Activated CD4-positive, alpha-beta T cell treated with anti-CD3 and anti-CD28 coated beads, Interleukin-2, amount 10 ng/mL, durations not matched to agents 24 days and 14 days (primary cell): ENCODE results near the gene CEP57L1. TPM values are rescaled to one million over a fixed set of nuclear protein-coding genes. Genes with fewer than 3 reads are reported as not detected.

Experiments used
- DNase-seq: peaks from one replicate; pipeline ENCODE4 v3.0.0; 2022
- H3K27ac Mint-ChIP-seq: one replicate; pipeline ENCODE4 v1.8.0; 2022; ENCODE audit warnings: mild to moderate bottlenecking, mixed read lengths
- H3K27me3 Mint-ChIP-seq: one replicate; pipeline ENCODE4 v1.8.0; 2022; ENCODE audit warnings: mixed read lengths
- H3K36me3 Mint-ChIP-seq: one replicate; pipeline ENCODE4 v1.8.0; 2022; ENCODE audit warnings: low read depth, mild to moderate bottlenecking, mixed read lengths
- H3K4me1 Mint-ChIP-seq: one replicate; pipeline ENCODE4 v1.8.0; 2021; ENCODE audit warnings: mixed read lengths
- H3K4me3 Mint-ChIP-seq: one replicate; pipeline ENCODE4 v1.8.0; 2022; ENCODE audit warnings: mild to moderate bottlenecking, moderate library complexity, mixed read lengths
- H3K9me3 Mint-ChIP-seq: one replicate; pipeline ENCODE4 v1.8.0; 2021; ENCODE audit warnings: mixed read lengths
- intact Hi-C: fragments of 100-400 bp; cut with micrococcal nuclease; formaldehyde crosslinking; loops from one replicate; pipeline ENCODE4 v1.15.1; 2023
- total RNA-seq: library from RNA; stranded (reverse); gene quantifications from 2 replicates; pipeline ENCODE4 v1.2.3, GENCODE V29; 2022

CEP57L1 gene
- total RNA-seq, 1 donor from 2014 or later: 15.3 TPM

- Mint-ChIP-seq H3K27ac (peak overlapping the region; percentile 5), H3K27me3 (peaks cover 8% of the 10 kb centered on the region), H3K4me3 (no peak overlapping the region), H3K9me3 (no peaks in the 10 kb centered on the region), H3K4me1 (peaks cover 9% of the 10 kb centered on the region), H3K36me3 (no peaks in the 10 kb centered on the region)
- peak; percentile 64 for DNase-seq
- intact Hi-C loops: loop anchor here (2.0 kb wide), 1 partner anchor 51 kb away; no protein-coding TSS in a partner anchor
These were observed 35.7 kb upstream of the CEP57L1 start for GRCh38 chr6:109059571-109060021.

- Mint-ChIP-seq H3K27ac (no peak overlapping the region), H3K4me3 (no peak overlapping the region), H3K27me3 (peaks cover 6% of the 10 kb centered on the region), H3K9me3 (no peaks in the 10 kb centered on the region), H3K4me1 (peaks cover 9% of the 10 kb centered on the region), H3K36me3 (no peaks in the 10 kb centered on the region)
- intact Hi-C loops: no loop called here
- DNase-seq: no peak
These were observed 34.7 kb upstream of the CEP57L1 start for GRCh38 chr6:109060571-109060970.

GRCh38 chr6:109062216-109062615, 33.1 kb upstream of the CEP57L1 start:
- Mint-ChIP-seq H3K9me3 (no peaks in the 10 kb centered on the region), H3K27me3 (peaks cover 2% of the 10 kb centered on the region), H3K36me3 (no peaks in the 10 kb centered on the region), H3K27ac (no peak overlapping the region), H3K4me3 (no peak overlapping the region), H3K4me1 (peaks cover 9% of the 10 kb centered on the region)
- DNase-seq: no peak
- intact Hi-C loops: no loop called here

GRCh38 chr6:109062767-109063352, 32.4 kb upstream of the CEP57L1 start:
- no peak overlapping the region for H3K27ac Mint-ChIP-seq

GRCh38 chr6:109069746-109070145, 25.6 kb upstream of the CEP57L1 start:
- Mint-ChIP-seq H3K4me1 (peaks cover 19% of the 10 kb centered on the region), H3K36me3 (no peaks in the 10 kb centered on the region), H3K4me3 (no peak overlapping the region), H3K27me3 (peaks cover 3% of the 10 kb centered on the region), H3K9me3 (no peaks in the 10 kb centered on the region), H3K27ac (no peak overlapping the region)
- no peak for DNase-seq
- intact Hi-C loops: loop anchor here (5.0 kb wide), 3 partner anchors 62 to 512 kb away; no protein-coding TSS in a partner anchor

More at GRCh38 chr6:109062767-109063352, 32.4 kb upstream of the CEP57L1 start:
- intact Hi-C loops: no loop called here
- Mint-ChIP-seq H3K9me3 (no peaks in the 10 kb centered on the region), H3K4me3 (no peak overlapping the region), H3K27me3 (peaks cover 2% of the 10 kb centered on the region), H3K36me3 (no peaks in the 10 kb centered on the region), H3K4me1 (peaks cover 9% of the 10 kb centered on the region)
- no peak for DNase-seq

- peak; percentile 51 for DNase-seq
- no peak overlapping the region for H3K4me3 Mint-ChIP-seq
These were observed 24.0 kb upstream of the CEP57L1 start for GRCh38 chr6:109071125-109071917.

GRCh38 chr6:109073344-109074132, 21.8 kb upstream of the CEP57L1 start:
- intact Hi-C loops: loop anchor here (1.0 to 5.0 kb wide), 8 partner anchors 66 to 531 kb away; no protein-coding TSS in a partner anchor
- H3K27ac Mint-ChIP-seq: no peak overlapping the region
- H3K9me3 Mint-ChIP-seq: no peaks in the 10 kb centered on the region
- H3K36me3 Mint-ChIP-seq: no peaks in the 10 kb centered on the region
- H3K4me3 Mint-ChIP-seq: no peak overlapping the region
- peaks cover 17% of the 10 kb centered on the region for H3K4me1 Mint-ChIP-seq
- DNase-seq: peak; percentile 88
- H3K27me3 Mint-ChIP-seq: peaks cover 10% of the 10 kb centered on the region

More at GRCh38 chr6:109071125-109071917, 24.0 kb upstream of the CEP57L1 start:
- Mint-ChIP-seq H3K4me1 (peaks cover 19% of the 10 kb centered on the region), H3K27ac (no peak overlapping the region), H3K27me3 (peaks cover 9% of the 10 kb centered on the region), H3K9me3 (no peaks in the 10 kb centered on the region), H3K36me3 (no peaks in the 10 kb centered on the region)
- intact Hi-C loops: loop anchor here (5.0 kb wide), 3 partner anchors 64 to 514 kb away; no protein-coding TSS in a partner anchor

GRCh38 chr6:109074133-109074415, 21.2 kb upstream of the CEP57L1 start:
- peaks cover 17% of the 10 kb centered on the region for H3K4me1 Mint-ChIP-seq
- H3K27me3 Mint-ChIP-seq: peaks cover 10% of the 10 kb centered on the region
- no peak overlapping the region for H3K4me3 Mint-ChIP-seq
- intact Hi-C loops: loop anchor here (5.0 kb wide), 3 partner anchors 67 to 517 kb away; no protein-coding TSS in a partner anchor
- H3K36me3 Mint-ChIP-seq: no peaks in the 10 kb centered on the region
- H3K27ac Mint-ChIP-seq: no peak overlapping the region
- no peaks in the 10 kb centered on the region for H3K9me3 Mint-ChIP-seq
- no peak for DNase-seq

- H3K27me3 Mint-ChIP-seq: peaks cover 10% of the 10 kb centered on the region
These were observed 19.4 kb upstream of the CEP57L1 start for GRCh38 chr6:109075934-109076333.

GRCh38 chr6:109076377-109076776, 18.9 kb upstream of the CEP57L1 start:
- Mint-ChIP-seq H3K9me3 (no peaks in the 10 kb centered on the region), H3K4me1 (peaks cover 9% of the 10 kb centered on the region), H3K27ac (no peak overlapping the region), H3K36me3 (no peaks in the 10 kb centered on the region), H3K27me3 (peaks cover 12% of the 10 kb centered on the region), H3K4me3 (no peak overlapping the region)
- intact Hi-C loops: no loop called here
- DNase-seq: no peak

More at GRCh38 chr6:109075934-109076333, 19.4 kb upstream of the CEP57L1 start:
- intact Hi-C loops: no loop called here
- H3K9me3 Mint-ChIP-seq: no peaks in the 10 kb centered on the region
- H3K27ac Mint-ChIP-seq: no peak overlapping the region
- H3K4me3 Mint-ChIP-seq: no peak overlapping the region
- peaks cover 13% of the 10 kb centered on the region for H3K4me1 Mint-ChIP-seq
- DNase-seq: no peak
- H3K36me3 Mint-ChIP-seq: no peaks in the 10 kb centered on the region

- no peak overlapping the region for H3K27ac Mint-ChIP-seq
- no peaks in the 10 kb centered on the region for H3K9me3 Mint-ChIP-seq
- intact Hi-C loops: no loop called here
- peaks cover 8% of the 10 kb centered on the region for H3K27me3 Mint-ChIP-seq
- H3K4me3 Mint-ChIP-seq: no peak overlapping the region
- H3K4me1 Mint-ChIP-seq: no peaks in the 10 kb centered on the region
- peak; percentile 35 for DNase-seq
- no peaks in the 10 kb centered on the region for H3K36me3 Mint-ChIP-seq
These were observed 15.3 kb upstream of the CEP57L1 start for GRCh38 chr6:109079981-109080380.

- Mint-ChIP-seq H3K4me3 (no peak overlapping the region), H3K27ac (no peak overlapping the region), H3K4me1 (no peaks in the 10 kb centered on the region), H3K27me3 (peaks cover 3% of the 10 kb centered on the region), H3K9me3 (no peaks in the 10 kb centered on the region), H3K36me3 (no peaks in the 10 kb centered on the region)
- no peak for DNase-seq
- intact Hi-C loops: no loop called here
These were observed 14.3 kb upstream of the CEP57L1 start for GRCh38 chr6:109081026-109081425.

GRCh38 chr6:109081516-109082187, 13.7 kb upstream of the CEP57L1 start:
- H3K4me1 Mint-ChIP-seq: no peaks in the 10 kb centered on the region
- no peak for DNase-seq
- H3K27me3 Mint-ChIP-seq: peaks cover 3% of the 10 kb centered on the region
- intact Hi-C loops: no loop called here
- H3K4me3 Mint-ChIP-seq: no peak overlapping the region
- H3K27ac Mint-ChIP-seq: no peak overlapping the region
- H3K36me3 Mint-ChIP-seq: no peaks in the 10 kb centered on the region
- H3K9me3 Mint-ChIP-seq: no peaks in the 10 kb centered on the region
